AG04450 (cell line): ENCODE results near the gene NAT8L. TPM values are rescaled to one million over a fixed set of nuclear protein-coding genes. Genes with fewer than 3 reads are reported as not detected.
"Not testable (repeated sequence)": the region's sequence is repeated elsewhere in the genome, so short reads cannot be mapped to it uniquely, and the experiment has no call there.

Source experiments
- CTCF ChIA-PET: fragments of 300-600, 350-600 bp; formaldehyde crosslinking; extraction: SDS; loops from one replicate; lab custom pipeline; 2022; ENCODE audit warnings: antibody characterized with exemption, inconsistent platforms; lab: Charles Lee
- POLR2A ChIA-PET: fragments of 350-600 bp; formaldehyde crosslinking; extraction: SDS; loops from one replicate; lab custom pipeline; 2021; ENCODE audit warnings: antibody characterized with exemption, inconsistent platforms; lab: Yijun Ruan, JAX
- DNase-seq: peaks from one replicate; pipeline ENCODE4 v3.0.0-alpha.2; 2011; ENCODE audit warnings: low read depth, low spot score
- H3K27ac ChIP-seq: one replicate; pipeline ENCODE4 v1.5.1; 2012; ENCODE audit warnings: low read depth, low read length, control low read depth
- H3K27me3 ChIP-seq: one replicate; pipeline ENCODE4 v1.6.0; 2012; ENCODE audit warnings: low read length; ENCODE audit not compliant: control insufficient read depth, insufficient read depth
- H3K4me3 ChIP-seq: 2 replicates; pipeline ENCODE4 v1.5.1; 2011; ENCODE audit warnings: mild to moderate bottlenecking, low read depth, low read length, control low read depth
- H3K9me3 ChIP-seq: 2 replicates; pipeline ENCODE4 v1.5.1; 2012; ENCODE audit warnings: low read length; ENCODE audit not compliant: control insufficient read depth, insufficient read depth
- polyA minus RNA-seq: library from RNA; depleted of rRNA, polyadenylated mRNA; stranded (reverse); fragments of >200 nt; gene quantifications from 2 replicates; pipeline ENCODE4 v1.2.3, GENCODE V29; 2011; rRNA and poly(A)+ RNA removed
- polyA plus RNA-seq: library from polyadenylated mRNA; depleted of rRNA; stranded (reverse); fragments of >200 nt; gene quantifications from 2 replicates; pipeline ENCODE4 v1.2.3, GENCODE V29; 2011; rRNA removed
- TF ChIP-seq, protein P1 (sequence below): IDR thresholded peaks from 2 replicates; pipeline ENCODE4 v1.5.1; 2011; ENCODE audit warnings: low read depth, low read length, control low read depth, inconsistent platforms

The NAT8L gene
- not detected in 2 replicates for polyA plus RNA-seq
- not detected in 2 replicates for polyA minus RNA-seq

DNA sequence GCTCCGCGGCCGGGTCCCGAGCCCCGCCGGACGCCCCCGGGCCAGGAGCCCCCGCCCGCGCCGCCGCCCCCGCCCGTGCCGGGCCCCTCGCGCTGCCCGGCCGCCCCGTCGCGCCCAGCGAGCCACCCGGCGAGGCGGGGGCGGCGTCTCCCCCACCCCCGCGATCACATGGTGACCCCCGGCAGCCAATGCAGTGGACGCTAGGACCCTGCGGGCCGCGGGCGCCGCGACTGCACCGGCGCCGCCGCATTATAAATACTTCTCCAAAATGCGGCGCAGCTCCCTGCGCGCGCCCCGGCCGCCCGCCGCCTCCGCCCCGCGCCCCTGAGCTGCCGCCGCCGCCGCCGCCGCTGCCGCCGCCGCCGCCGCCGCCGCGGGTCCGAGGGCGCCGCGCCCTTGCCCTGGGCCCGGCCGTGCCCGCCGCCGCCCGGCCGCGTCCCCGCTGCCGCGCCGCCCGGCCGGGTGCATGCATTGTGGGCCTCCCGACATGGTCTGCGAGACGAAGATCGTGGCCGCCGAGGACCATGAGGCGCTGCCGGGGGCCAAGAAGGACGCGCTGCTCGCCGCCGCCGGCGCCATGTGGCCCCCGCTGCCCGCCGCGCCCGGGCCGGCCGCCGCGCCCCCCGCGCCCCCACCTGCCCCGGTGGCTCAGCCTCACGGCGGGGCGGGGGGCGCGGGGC, at the start of gene NAT8L:
Gene NAT8L (plus strand): TSS at position 282 of the 680 bp plus-strand sequence. CDS start 185 bp downstream, at position 467.
- Histone ChIP-seq H3K9me3 (no peaks in the 10 kb centered on the region), H3K27ac (no peak within 1 kb of the TSS), H3K27me3 (peaks cover 35% of the 10 kb centered on the region), H3K4me3 (peak within 1 kb of the TSS; percentile 17; the same call in 1 of the 2 replicates)
- POLR2A ChIA-PET = no interaction called here
- DNase-seq = no peak
- CTCF ChIA-PET = no interaction called here
- TF ChIP-seq, protein P1, sequence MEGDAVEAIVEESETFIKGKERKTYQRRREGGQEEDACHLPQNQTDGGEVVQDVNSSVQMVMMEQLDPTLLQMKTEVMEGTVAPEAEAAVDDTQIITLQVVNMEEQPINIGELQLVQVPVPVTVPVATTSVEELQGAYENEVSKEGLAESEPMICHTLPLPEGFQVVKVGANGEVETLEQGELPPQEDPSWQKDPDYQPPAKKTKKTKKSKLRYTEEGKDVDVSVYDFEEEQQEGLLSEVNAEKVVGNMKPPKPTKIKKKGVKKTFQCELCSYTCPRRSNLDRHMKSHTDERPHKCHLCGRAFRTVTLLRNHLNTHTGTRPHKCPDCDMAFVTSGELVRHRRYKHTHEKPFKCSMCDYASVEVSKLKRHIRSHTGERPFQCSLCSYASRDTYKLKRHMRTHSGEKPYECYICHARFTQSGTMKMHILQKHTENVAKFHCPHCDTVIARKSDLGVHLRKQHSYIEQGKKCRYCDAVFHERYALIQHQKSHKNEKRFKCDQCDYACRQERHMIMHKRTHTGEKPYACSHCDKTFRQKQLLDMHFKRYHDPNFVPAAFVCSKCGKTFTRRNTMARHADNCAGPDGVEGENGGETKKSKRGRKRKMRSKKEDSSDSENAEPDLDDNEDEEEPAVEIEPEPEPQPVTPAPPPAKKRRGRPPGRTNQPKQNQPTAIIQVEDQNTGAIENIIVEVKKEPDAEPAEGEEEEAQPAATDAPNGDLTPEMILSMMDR = no peak

DNA sequence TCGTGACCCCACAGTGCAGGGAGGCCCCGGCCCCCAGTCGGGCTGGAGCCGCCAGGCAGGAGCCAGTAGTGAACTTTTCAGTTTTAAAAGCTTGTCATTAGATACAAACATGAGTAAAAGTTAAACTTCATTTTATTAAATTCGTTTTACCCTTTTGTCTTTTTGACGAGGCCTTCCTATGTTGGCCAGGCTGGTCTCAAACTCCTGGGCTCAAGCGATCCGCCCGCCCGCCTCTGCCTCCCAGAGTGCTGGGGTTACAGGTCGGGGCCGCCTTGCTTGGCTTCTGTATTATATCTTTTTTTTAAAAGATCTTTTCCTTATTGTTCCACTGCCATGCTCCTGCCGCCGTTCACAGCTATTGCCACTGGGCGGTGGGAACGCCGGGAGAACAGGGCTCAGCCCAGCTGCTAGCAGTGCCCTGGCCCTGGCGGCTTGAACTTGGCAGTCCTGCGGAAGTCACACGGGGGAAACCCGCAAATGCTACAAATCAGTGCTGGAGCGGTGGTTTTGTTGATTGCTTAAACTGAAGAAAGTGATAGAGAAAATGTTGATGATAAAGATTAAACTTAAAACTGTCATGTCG, 49.4 kb upstream of the NAT8L start:
- TF ChIP-seq, protein P1 = peak; percentile 38
- H3K27me3 ChIP-seq = peaks cover 3% of the 10 kb centered on the region

GRCh38 chr4:2011583-2011982, 47.5 kb upstream of the NAT8L start:
- no peak overlapping the region for H3K27ac ChIP-seq
- no peak for DNase-seq
- POLR2A ChIA-PET = interaction anchor here (0.7 kb wide), 1 partner anchor 1095 kb away, joined by 4 read pairs; no protein-coding TSS in a partner anchor
- H3K9me3 ChIP-seq = no peaks in the 10 kb centered on the region; the same call in 1 of the 2 replicates
- TF ChIP-seq, protein P1 = no peak
- CTCF ChIA-PET = interaction anchor here (0.7 kb wide), 1 partner anchor 34 kb away, joined by 5 read pairs; no protein-coding TSS in a partner anchor
- H3K4me3 ChIP-seq = no peak overlapping the region
- peaks cover 9% of the 10 kb centered on the region for H3K27me3 ChIP-seq

More for the DNA sequence above, 49.4 kb upstream of the NAT8L start:
- ChIA-PET CTCF (interaction anchor here (0.6 to 1.2 kb wide), 3 partner anchors 8 to 174 kb away, joined by 3 read pairs; no protein-coding TSS in a partner anchor), POLR2A (interaction anchor here (0.5 to 1.4 kb wide), 3 partner anchors 52 to 302 kb away, joined by 3 to 4 read pairs (median 4); no protein-coding TSS in a partner anchor)
- no peak for DNase-seq
- Histone ChIP-seq H3K27ac (peak overlapping the region; percentile 39), H3K4me3 (peak overlapping the region; percentile 100), H3K9me3 (no peaks in the 10 kb centered on the region; the same call in 1 of the 2 replicates)

- Histone ChIP-seq H3K27me3 (peaks cover 24% of the 10 kb centered on the region), H3K4me3 (no peak overlapping the region), H3K9me3 (no peaks in the 10 kb centered on the region; the same call in 1 of the 2 replicates), H3K27ac (no peak overlapping the region)
- TF ChIP-seq, protein P1 = no peak
- ChIA-PET CTCF (no interaction called here), POLR2A (no interaction called here)
- DNase-seq = no peak
Measured at GRCh38 chr4:2015008-2015407, 44.1 kb upstream of the NAT8L start.

DNA sequence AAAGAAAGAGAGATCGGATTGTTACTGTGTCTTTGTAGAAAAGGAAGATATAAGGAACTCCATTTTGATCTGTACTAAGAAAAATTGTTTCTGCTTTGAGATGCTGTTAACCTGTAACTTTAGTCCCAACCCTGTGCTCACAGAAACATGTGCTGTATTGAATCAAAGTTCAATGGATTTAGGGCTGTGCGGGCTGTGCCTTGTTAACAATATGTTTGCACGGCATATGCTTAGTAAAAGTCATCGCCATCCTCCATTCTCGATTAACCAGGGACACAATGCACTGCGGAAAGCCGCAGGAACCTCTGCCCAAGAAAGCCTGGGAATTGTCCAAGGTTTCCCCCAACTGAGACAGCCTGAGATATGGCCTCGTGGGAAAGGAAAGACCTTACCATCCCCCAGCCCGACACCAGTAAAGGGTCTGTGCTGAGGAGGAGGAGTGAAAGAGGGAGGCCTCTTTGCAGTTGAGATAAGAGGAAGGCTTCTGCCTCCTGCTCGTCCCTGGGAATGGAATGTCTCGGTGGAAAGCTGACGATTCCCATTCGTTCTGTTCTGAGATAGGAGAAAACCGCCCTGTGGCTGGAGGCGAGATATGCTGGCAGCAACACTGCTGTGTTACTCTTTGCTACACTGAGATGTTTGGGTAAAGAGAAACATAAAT, 37.6 kb upstream of the NAT8L start:
- DNase-seq, H3K27ac ChIP-seq, H3K9me3 ChIP-seq, H3K4me3 ChIP-seq, CTCF ChIA-PET: not testable (repeated sequence)
- POLR2A ChIA-PET = interaction anchor here (0.6 kb wide), 1 partner anchor 149 kb away, joined by 5 read pairs; no protein-coding TSS in a partner anchor
- H3K27me3 ChIP-seq = peaks cover 55% of the 10 kb centered on the region
